AML-193 (cell line): ENCODE data around the gene SCCPDH.
A peak's percentile ranks its signal among the peaks of the same experiment; 100 is the strongest.

Source experiments
- DNase-seq, 2 experiments: peaks; one replicate each; lab custom pipeline; 2025; lab: John Stamatoyannopoulos, UW

The SCCPDH gene

DNA sequence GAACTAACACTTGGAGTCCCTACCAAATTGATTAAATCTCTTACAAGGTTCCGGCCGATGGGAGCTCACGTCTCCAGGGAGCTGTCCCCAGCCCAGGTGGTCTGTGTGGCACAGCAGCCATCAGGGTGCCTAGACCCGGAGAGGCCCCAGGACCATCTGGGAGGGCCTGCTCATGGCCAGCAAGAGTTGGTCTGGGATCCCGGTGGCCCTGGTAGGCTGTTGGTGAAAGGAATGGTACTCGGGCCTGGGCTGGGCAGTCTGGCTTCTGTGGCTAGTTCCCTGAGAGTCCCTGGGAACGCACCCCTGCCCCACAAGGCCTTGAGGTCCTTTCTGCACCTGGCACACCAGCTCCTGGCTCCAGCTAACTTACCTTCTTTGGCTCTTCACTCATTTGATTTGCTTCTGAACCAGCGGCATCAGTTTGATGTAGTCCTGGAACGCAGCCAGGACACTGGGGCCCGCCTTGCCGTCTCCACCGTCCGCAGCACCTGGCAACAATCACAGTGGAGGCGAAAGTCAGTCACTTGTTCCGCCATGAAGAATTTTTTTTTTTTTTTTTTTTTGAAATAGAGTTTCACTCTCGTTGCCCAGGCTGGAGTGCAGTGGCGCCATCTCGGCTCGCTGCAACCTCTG lies 62.5 kb downstream of the SCCPDH start:
- DNase-seq: no peak

- DNase-seq: no peak
These were observed 63.7 kb downstream of the SCCPDH start for GRCh38 chr1:246787781-246788513.

DNA sequence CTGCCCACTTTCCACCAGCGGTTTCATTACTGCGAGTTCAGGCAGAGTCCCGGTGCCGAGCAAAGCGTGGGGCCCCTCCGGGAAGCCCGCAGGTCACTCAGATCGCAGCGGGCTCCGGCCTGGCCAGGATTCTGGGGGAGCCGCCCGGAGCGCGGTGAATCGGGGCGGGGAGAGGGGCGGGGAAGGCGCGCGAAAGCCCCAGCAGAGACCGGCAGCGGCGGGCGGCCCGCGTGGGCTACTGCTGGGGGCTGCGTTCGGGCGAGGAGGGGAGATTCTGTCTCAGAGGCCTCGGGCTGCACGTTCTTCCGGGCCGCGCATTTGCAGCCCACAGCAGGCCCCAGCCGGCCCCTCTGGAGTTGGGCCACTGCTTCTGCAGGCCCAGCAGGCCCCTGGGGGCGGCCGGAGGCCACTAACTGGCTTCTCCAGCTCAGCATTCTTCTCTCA lies 64.7 kb downstream of the SCCPDH start:
- DNase-seq: peak in 1 of 2 experiments; percentile 4

- DNase-seq: no peak
These were observed 65.5 kb downstream of the SCCPDH start for GRCh38 chr1:246789454-246790339.

DNA sequence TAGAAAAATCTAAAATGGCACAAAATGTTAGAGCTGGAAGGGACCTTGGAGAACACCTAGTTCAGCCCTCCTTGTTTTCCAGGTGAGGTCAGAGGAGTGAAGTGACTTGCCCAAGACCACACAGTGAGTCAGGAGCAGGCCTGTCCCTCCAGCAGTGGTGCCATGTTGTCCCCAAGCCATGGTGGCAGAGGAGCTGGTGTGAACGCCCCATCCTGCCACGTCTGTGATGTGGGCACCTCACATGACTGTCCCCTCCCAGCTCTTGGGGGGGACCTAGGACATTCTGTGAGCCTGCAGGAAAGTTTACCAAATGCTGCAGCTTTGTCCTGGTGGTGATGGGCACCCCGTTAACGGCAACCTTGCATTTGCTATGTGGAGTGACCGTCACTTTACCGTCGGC lies 66.2 kb downstream of the SCCPDH start:
- DNase-seq: no peak

- DNase-seq: no peak
These were observed 66.6 kb downstream of the SCCPDH start for GRCh38 chr1:246790833-246791232.

DNA sequence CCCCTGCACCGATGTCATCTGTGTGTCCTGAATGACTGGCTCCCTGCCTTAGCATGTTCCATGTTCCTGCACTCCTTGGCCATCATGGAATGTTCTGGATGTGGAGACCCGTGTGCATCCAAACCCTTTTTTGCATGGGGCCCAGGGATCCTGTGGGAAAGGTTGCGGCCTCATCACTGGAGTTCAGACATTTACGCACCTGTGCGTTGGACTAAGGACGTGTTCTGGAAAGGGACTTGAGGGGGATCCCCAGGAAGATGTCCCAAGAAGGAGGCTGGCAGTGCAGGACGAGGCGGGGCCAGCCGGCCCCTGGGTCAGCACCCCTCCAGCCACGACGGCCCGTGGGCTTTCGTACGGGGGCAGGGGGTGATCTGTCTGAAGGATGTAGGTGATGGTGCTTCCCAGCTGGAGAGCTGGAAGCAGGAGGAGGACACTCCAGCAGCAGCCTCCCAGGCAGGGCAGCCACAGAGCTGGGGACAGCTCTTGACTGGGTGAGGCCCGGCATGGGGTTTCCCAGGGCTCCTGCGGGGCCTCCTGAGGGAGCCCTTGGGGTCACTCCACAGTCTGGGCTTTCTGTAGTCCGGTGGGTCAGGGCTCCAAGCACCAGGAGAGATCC lies 67.2 kb downstream of the SCCPDH start:
- DNase-seq: no peak

DNA sequence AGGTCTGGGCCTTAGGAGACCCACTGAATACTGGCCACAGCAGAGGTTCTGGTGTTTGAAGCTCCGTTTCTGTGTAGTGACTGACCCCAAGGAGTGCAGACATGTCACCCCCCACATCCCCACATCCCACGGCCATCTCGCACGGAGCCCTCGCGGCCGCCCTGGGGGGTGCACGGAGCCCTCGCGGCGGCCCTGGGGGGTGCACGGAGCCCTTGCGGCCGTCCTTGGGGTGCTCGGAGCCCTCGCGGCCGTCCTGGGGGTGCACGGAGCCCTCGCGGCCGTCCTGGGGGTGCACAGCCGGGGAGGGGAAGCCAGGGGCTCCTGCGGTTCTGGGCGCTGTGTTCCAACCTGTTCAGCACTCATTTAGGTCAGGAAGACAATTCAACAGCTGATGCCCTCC lies 68.4 kb downstream of the SCCPDH start:
- no peak for DNase-seq

DNA sequence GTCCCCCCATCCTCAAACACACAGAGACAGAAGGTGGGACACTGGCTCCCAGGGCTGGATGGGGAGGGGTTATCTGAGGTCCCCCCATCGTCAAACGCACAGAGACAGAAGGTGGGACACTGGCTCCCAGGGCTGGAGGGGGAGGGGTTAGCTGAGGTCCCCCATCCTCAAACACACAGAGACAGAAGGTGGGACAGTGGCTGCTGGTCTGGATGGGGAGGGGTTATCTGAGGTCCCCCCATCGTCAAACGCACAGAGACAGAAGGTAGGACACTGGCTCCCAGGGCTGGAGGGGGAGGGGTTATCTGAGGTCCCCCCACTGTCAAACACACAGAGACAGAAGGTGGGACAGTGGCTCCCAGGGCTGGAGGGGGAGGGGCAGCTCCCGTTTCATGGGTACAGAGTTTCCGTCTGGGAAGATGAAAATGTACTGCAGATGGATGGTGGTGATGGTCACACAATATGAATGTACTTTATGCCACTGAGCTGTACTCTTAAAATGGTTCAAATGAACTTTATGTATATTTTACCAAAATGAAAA lies 69.2 kb downstream of the SCCPDH start:
- no peak for DNase-seq

GRCh38 chr1:246794048-246794827 lies 70.0 kb downstream of the SCCPDH start:
- DNase-seq: no peak

DNA sequence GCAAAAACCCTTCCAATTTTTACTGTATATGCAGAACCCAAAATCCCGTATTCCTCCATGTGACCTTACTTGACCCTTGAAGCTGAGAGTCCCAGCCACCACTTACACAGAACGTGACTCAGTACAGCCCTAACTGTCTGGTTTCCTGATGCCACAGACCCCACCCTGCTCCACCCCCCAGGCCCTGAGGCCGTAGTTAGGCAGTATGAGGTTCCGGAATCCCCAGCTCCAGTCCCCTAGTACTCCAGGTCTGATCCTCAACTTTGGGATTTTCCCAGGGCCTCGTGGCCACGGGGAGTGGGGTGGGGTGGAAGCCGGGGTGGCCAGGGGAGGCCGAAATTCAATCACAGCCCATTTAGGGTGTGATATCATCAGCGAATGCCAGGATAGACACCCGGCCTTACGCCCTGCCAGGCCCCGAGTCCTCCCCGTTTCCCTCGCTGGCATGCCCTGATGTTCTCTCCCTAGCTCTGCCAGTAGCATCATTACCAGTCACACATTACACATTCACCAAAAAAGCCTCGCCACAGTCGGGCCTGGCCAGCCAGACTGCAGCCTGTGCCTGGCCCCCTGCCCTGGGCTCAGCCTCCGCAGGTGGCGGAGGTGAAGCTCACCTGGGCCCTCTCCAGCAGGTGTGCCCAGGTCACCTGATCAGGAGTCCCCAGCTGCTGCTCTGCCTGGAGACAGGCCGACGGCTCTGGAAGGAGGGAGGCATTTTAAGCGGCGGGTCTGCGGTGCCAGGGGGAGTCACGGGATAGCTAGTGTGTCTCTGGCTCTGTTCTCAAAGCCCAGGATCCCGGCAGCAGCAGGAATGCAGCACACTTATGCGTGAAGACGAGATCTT lies 70.8 kb downstream of the SCCPDH start:
- DNase-seq: no peak

DNA sequence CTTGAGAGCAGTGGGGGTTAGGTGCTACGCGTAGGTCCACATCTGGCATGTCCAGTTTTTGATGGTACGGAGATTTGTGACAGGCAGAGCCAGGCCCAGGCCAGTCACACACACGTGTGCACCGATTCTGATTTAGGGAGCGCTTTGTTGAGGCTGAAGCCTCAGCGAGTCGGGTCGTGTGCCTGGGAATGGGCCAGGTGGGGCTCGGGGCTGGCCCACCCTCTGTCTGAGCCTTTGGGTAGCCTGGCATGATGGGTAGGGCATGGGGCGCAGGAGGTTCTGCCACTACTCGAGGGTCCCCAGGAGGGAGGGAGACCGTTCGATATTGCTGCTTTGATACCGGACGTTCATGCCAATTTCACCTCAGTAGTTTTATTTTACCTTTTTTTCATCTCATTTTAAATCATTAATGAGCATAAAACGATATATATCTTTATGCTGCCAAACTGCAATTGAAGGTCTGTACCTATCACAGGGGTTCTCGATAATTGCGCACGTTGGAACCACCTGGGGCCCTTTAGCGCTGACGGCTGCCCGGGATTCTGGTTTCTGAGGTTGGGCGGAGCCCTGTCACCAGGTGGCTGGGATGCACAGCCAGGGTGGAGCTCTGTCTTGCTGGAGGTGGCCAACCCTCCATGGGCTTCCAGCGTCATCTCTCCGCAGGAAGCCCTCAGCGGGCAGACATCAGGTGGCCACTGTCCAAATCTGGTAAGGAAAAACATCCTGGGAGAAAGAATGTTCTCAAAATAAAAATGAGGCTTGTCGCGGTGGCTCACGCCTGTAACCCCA lies 71.9 kb downstream of the SCCPDH start:
- no peak for DNase-seq

- DNase-seq: no peak
These were observed 72.9 kb downstream of the SCCPDH start for GRCh38 chr1:246797157-246797556.

DNA sequence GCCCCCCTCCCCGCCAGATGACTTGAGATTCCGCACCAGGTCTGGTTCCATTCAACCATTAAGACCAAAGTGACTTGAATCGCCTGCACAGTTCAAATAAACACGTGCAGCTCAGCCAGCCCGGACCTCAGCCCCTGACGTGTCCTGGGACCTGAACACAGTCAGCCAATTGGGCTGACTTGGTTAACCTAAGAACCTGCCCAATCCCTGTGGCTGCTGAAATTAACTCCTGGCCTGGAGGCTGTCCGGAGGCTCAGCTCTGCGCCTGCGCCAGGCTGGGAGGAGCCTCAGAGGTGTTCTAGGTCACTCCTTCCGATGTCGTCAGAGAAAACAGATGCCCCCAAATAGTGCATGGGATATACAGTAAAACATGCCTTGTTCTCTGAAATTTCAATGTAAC lies 73.4 kb downstream of the SCCPDH start:
- no peak for DNase-seq

DNA sequence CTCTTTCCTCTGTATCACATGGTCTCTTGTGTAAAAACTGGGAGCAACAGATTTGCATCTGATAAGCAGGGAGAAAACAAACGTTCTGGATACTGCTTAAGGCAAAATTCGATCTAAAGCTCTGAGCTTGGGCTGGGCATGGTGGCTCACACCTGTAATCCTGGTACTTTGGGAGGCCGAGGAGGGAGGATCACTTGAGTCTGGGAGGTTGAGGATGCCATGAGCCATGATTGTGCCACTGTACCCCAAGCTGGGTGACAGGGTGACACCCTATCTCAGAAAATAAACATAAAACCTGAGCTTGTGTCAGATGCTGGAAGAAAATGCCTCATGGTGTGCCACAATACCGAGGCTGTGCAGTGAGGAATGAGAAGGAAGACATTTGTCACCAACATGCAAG lies 73.9 kb downstream of the SCCPDH start:
- no peak for DNase-seq

- DNase-seq: no peak
These were observed 74.6 kb downstream of the SCCPDH start for GRCh38 chr1:246798606-246799496.

- DNase-seq: no peak
These were observed 76.1 kb downstream of the SCCPDH start for GRCh38 chr1:246800356-246800755.

- no peak for DNase-seq
These were observed 76.5 kb downstream of the SCCPDH start for GRCh38 chr1:246800756-246801155.
